T follicular helper cell (primary cell): ENCODE results near the gene MINPP1.

ENCODE experiments used
- DNase-seq: peaks from one replicate; pipeline ENCODE4 v3.0.0-alpha.2; 2020; ENCODE audit warnings: low read depth

MINPP1 gene

DNA sequence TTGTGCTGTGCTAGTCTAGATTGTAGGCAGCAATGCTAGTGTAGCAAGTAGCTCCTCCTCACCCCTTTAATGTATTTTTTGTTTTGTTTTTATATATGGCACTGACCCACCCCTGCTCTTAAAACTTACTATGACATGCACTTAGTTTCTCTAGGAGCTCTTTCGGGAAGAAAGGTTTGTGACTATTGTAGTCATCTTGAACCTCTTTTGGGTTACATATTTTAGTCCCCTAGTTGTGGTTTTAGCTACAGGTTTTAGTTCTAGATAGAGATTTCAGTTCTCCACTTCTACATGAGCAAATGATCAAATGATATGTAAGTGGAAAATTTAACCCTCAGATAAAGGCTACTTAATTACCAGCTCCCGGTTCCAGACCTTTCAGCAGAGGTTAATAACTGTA is 14.9 kb downstream of the MINPP1 start:
- DNase-seq = no peak

DNA sequence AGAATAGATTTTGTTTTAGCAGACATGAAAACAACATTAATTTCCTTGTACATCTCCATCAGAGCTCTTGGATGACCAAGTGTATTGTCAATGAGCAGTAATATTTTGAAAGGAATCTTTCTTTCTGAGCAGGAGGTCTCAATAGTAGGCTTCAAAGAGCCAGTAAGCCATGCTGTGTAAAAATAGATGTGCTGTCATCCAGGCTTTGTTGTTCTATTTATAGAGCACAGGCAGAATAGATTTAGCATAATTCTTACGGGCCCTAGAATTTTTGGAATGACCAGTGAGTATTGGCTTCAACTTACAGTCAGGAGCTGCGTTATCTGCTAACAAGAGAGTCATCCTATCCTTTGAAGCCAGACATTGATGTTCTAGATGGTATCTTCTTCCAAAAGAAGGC is 19.0 kb downstream of the MINPP1 start:
- no peak for DNase-seq

DNA sequence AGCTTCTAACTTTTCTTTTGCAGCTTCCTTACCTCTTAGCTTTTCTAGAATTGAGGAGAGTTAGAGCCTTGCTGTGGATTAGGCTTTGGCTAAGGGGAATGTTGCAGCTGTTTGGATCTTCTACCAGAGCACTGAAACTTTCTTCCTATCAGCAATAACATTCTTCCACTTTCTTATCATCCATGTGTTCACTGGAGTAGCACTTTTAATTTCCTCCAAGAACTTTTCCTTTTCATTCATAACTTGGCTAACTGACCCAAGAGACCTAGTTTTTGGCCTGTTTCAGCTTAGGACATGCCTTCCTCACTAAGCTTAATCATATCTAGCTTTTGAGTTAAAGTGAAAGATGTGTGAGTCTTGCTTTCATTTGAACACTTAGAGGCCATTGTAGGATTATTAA is 19.6 kb downstream of the MINPP1 start:
- DNase-seq = no peak

DNA sequence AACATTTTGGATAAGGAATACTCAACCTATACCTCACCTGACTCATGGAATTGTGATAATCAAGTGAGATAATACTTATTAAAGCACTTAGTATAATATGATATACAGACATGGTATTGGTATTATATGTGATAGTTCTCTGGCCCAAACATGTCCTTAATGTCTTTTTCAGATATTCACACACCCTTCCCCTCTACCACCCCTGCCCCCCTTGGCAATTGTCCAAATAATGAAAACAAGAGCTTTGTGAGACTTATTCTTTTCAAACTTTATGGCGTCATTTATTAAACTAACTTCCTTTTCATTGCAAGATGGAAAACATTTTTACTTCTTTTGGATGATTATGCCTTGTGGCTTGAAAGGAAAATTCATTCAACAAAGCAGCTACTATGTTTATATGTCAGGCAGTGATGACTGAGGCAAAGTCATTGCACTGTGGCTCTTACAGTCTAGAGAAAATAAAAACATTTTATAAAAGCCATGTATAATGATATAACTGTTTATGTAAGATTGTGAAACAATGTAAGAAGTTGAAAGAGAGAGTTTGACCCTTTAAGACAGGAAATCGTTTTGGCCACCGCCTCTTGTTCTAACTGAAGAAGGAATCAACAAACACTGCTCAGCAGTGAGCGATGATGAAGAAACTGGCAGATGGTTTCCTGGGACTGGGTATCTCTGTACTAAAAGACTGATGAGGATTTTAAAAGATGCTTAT is 27.4 kb downstream of the MINPP1 start:
- DNase-seq = no peak

DNA sequence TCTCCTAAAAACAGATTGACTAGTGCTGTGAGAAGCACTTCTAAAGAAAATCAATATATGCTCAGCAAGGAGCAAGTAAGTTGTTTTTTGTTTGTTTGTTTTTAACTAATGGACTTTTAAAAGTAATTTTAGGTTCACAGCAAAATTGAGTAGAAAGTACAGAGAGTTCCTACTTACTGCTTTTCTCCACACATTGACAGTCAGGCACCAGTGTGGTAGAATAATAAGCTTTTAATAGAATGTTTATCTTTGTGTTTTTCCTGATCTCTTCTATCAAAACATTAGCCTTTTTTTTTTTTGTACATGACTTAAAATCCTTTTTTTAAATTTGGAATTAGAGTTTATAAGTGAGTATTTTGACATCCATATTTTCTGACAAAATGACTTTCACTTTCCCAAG is 28.0 kb downstream of the MINPP1 start:
- DNase-seq = no peak

DNA sequence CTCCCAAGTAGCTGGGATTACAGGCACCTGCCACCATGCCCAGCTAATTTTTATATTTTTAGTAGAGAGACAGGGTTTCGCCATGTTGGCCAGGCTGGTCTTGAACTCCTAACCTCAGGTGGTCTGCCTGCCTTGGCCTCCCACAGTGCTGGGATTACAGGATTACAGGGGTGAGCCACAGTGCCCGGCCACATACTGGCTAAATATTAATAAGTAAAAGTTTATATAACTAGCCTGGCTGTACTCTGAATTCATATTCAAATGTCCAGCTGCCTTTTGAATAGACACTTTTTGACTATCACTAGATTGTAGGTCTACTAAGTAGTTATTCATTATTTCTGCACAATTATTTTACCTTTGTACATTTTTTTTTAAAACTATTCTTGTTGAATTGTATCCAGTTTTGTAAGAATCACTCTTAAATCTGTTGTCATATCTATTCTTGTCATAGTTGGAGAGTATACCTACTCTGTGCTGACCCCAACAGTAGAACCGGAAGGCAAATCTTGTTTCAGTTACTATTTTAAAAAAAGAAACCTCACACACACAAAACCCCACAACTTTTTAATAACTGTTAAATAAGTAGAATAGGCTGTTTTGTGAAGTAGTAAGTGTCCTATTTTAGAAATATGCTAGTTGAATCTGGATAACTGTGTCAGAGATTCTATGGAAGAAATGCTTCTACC is 29.6 kb downstream of the MINPP1 start:
- no peak for DNase-seq

DNA sequence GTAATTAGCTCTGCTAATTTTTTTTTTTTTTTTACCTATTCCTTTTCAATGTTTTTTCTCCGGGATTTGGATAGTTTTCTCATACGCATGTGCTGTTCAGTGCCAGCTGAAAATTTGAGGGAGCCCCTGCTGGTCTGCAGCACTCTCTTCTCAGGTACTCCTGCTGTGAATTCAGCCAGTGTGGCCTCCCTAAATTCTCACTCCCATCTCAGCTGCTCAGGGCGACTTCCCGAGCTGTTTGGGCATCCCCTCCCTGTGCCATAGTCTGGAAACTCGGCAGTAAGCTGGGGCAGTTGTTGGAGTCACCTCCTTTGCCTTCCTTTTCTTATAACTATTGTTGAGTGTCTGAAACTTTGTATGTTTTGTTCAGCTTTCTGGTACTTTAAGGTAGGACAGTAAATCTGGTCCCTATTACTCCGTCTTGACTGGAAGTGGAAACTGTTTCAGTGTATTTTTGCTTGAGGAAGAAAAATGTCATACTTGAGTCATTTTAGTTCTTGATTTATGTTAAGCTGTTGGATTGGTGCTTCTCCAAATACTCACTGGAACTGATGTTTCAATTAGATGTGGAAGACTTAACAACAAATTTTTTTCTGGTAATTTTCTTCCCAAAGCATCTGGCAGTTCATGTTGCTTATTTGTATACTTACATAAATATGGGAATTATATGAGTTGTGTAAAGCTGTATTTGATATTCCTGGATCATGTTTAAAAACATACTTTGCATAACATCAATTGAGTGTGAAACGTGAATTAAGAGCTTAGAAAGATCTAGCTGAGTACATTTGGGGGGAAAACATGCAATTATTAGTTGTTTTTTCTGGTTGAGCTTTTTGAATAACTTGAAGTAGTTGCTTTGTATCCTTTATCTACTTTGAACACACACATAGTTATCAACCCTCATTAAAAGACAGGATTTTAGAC is 33.7 kb downstream of the MINPP1 start:
- DNase-seq = no peak

DNA sequence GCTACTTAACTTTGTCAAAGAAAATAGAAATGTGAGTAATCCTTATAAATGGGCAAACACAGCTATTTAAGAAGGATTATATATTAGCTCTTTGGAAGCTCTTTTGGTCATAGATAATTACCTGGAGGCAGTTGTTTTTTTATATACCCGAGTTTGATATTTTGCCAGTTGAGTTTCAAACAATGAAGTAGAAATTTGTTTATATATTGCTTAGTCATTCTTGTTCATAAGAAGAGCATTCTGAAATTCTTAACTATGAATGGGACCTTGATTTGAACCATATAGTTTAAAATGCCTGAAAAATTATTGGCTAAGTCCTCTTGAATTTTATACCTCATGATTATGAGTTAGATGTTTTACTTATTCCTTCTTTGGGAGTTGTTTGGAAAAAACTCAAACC is 36.4 kb downstream of the MINPP1 start:
- DNase-seq = no peak

DNA sequence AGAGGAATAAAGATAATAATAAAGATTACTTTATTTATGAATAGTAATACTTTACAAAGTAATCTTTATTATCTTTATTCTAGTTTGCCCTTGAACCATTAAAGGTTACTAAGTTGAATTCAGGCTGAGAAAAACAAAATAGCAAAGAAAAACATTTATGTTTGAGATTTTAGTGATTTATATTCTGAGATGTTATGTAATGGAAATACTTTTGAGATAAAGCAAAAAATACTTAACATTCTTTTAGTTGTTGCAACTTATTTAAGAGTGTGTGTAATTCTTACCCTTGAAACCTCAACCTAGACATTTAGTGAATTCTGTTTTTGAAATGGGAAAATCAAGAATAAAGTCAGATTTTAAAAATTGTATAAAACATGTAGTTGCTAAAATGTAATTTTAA is 40.0 kb downstream of the MINPP1 start:
- DNase-seq = no peak

DNA sequence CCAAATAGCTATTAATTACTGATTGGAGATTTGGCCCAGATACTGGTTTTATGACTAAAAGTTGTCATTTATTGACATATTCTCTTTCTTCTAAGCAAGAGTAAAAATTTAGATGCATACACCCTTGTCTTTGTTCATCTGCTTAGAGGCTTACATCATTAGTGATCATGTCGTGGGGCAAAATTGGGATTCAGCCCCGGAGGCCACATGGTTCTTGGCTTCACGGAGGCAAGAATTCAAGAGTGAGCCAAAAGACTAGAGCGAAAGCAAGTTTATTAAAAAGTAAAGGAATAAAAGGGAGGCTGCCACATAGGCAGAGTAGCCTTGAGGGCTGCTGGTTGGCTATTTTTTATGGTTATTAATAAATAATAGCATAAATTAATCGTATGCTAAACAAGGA is 41.1 kb downstream of the MINPP1 start:
- DNase-seq = no peak

DNA sequence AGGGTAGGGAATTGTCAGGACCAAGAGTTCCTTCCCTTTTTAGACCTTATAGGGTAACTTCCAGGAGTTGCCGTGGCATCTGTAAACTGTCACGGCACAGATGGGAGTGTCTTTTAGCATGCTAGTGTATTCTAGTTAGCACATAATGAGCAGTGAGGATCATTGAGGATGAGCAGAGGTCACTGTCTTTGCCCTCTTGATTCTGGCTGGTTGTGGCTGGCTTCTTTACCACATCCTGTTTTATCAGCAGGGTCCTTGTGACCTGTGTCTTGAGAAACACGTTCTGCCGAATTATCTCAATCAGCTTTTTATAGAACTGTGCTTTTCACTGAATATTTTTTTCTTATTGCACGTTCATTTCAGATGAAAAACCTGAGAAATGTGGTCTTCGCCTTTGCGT is 41.5 kb downstream of the MINPP1 start:
- DNase-seq = no peak

DNA sequence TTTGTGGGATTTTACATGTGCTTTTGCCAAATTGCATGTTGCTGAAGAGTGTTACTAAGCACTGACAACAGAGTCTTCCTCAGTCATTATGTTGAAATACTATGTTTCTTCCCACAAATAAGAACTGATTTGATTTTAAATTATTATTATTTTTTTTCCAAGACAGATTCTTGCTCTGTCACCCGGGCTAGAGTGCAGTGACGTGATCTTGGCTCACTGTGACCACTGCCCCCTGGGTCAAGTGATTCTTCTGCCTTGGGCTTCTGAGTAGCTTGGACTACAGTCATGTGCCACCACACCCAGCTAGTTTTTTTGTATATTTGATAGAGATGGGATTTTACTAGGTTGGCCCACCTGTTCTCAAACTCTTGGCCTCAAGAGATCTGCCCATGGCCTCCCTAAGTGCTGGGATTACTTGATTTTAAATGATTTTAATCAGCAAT is 42.3 kb downstream of the MINPP1 start:
- no peak for DNase-seq

DNA sequence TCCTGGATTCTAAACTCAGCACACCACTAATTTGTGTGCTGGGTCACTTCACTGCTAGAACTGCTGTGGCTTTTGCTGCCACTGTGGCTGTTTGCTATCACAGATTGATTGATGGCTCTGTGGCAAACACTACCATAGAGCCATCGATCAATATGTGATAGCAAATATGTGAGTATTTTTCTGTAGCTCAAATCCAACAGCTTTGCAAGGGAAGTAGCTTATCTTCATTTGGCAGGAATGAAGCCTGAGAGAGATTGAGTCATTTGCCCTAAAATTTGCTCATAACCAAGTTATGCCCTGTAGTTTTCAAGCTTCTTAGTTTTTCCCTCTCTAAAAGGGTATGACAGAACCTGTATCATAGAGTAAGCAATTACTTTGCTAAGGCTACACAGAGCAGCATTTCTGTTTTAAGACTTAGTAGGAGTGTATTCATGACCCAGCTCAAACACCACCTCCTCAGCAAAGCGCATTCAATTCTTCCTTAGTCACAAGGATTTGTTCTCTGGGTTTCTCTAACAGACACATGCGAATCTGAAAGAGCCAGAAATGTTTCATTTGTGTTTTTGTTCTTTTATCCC is 43.1 kb downstream of the MINPP1 start:
- DNase-seq = no peak

DNA sequence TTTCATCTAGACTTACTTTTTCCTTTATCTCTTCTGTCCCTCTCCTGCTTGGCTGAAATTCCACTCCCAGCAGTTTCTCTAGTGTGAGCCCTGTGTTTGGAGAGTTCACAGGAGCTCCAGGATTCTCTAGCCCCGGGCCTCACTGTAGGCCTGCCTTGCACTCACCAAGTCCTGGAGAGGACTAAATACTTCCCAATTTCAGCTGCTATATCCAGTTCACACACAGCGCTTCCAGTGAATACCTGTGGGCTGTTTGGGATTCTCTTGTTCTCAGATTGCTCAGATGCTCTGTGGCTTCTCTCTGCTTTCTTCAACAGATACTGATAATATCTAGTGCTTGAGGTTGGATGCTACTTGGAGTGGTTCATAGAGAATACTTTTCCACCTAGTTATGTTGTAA is 46.0 kb downstream of the MINPP1 start:
- DNase-seq = no peak

DNA sequence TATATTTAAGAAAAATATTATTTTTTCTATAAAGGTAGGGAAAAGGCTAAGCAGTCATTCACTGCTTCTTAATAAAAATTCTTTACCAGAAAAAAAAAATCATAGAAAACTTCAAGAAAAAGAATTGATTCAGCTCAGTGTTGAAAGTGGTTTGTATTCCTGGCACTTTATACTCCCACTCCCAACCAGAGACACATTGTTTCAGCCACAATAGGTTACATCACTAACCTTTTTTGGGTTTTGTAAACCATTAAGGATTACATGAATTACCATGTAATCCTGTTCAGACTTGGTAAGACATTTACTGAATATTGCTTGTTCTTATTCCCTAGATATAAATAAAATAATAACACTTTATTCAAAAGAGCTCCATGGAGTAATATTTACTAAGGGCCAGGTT is 46.6 kb downstream of the MINPP1 start:
- DNase-seq = no peak

DNA sequence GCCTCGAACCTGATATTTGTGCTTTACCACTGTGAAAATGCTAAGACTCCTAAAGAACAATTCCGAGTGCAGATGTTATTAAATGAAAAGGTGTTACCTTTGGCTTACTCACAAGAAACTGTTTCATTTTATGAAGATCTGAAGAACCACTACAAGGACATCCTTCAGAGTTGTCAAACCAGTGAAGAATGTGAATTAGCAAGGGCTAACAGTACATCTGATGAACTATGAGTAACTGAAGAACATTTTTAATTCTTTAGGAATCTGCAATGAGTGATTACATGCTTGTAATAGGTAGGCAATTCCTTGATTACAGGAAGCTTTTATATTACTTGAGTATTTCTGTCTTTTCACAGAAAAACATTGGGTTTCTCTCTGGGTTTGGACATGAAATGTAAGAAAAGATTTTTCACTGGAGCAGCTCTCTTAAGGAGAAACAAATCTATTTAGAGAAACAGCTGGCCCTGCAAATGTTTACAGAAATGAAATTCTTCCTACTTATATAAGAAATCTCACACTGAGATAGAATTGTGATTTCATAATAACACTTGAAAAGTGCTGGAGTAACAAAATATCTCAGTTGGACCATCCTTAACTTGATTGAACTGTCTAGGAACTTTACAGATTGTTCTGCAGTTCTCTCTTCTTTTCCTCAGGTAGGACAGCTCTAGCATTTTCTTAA is 47.7 kb downstream of the MINPP1 start:
- no peak for DNase-seq

DNA sequence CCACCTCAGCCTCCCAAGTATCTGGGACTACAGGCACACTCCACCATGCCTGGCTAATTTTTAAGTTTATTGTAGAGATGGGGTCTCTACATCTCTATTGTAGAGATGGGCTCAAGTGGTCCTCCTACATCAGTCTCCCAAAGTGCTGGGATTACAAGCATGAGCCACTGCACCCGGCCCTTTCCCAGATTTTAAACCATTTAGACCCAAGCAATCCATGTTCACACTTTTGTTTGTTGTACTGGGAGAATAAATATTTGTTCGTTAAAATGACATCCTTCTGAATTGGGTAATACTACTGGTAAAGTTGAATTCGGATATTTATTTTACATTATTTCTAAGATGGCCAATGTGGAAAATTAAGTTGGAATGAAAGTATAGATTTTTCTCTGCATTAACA is 52.7 kb downstream of the MINPP1 start:
- no peak for DNase-seq

DNA sequence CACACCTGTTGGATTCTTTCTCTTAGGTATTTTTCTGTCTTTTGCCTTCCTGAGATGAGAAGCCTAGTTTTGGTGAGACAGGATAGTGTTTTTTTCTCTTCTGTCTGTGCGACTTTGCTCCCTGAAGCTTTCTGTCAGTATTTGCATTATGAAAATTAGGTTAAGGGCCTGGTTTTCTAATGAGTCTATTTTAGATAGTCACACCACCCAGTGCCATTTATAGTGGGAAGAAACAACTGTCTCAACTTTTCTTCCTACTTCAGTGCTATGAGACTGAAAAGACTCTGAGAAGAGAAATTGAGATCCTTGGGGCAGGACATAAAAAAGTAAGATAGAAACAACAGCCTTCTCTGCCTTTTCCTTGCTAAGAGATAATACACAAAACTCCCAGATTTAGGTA is 53.6 kb downstream of the MINPP1 start:
- no peak for DNase-seq

DNA sequence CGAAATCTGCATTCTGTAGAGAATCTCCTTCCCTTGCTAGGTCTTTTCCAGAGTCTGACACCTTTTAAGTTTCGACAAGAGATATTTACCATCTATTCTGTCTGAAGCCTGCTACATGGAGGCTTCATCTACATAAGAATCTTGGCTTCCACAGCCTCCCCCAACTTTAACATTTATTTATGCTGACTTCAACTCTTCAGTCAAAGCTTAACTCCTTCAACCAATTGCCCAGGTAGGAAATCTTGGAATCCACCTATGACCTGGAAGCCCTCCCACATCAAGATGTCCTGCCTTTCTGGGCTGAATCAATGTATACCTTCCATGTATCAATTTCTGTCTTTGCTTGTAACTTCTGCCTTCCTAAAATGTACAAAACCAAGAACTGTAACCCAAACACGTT is 54.7 kb downstream of the MINPP1 start:
- no peak for DNase-seq

DNA sequence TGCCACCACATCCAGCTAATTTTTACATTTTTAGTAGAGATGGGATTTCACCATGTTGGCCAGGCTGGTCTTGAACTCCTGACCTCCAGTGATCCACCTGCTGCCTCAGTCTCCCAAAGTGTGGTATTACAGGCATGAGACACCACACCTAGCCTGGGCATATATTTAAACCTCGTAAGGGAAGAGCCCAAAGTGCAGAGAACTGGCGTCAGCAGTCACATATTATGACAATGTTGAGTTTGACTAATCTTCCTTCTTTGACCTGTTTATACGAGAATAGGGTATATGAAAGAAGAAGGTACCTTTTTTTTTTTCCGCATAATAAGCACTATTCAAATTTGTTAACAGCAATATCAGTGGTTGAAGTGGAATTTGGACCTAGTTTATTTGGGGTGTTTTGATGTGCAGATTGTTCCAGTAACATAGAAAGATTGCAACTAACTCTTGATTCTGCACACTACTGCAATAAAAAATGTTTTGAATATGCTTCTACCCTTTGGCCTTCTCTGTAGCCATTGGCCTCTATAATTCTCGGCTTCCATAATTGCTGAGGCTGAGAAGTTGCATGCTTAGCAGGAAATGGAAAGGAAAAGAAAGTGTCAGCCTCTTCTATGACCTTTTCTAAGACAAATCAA is 55.9 kb downstream of the MINPP1 start:
- DNase-seq = no peak

DNA sequence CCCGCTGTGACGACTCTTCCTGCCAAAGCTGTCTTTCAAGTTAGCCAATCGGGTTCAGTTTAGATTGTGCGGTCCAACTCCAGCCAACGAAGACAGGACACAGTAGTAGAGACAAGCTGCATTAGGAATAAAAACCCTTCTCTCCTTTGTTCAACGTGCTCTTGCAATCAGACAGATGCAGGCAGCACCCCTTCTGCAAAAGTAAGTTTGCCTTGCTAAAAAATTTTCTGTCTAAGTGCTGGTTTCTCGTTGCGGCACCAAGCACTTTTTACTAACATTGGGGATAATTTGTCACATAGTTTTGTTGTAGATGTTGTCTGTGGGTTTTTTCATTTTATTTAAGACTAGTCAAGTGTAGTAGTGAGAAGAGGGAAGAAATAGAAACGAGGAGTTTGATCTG is 58.1 kb downstream of the MINPP1 start:
- DNase-seq = no peak
